Endodermal cell (in vitro differentiated cells): Measurements from ENCODE around the gene USP54. TPM values are rescaled to one million over a fixed set of nuclear protein-coding genes. Genes with fewer than 3 reads are reported as not detected.
A peak's percentile ranks its signal among the peaks of the same experiment; 100 is the strongest.

ENCODE experiments used
- DNase-seq: peaks from one replicate; pipeline ENCODE4 v3.0.0-alpha.2; 2017
- H3K27ac ChIP-seq: 2 replicates; pipeline ENCODE4 v1.5.1; 2013; ENCODE audit warnings: mild to moderate bottlenecking, low read depth, low read length, moderate library complexity
- H3K27me3 ChIP-seq: 2 replicates; pipeline ENCODE4 v1.6.1; 2013; ENCODE audit warnings: mild to moderate bottlenecking, low read length, moderate library complexity; ENCODE audit not compliant: insufficient read depth, control insufficient read depth, poor library complexity, severe bottlenecking
- H3K36me3 ChIP-seq: 2 replicates; pipeline ENCODE4 v1.7.0; 2013; ENCODE audit warnings: mild to moderate bottlenecking, low read length, moderate library complexity; ENCODE audit not compliant: control insufficient read depth, insufficient read depth
- H3K4me1 ChIP-seq: one replicate; pipeline ENCODE4 v1.7.0; 2013; ENCODE audit warnings: low read length; ENCODE audit not compliant: control insufficient read depth, insufficient read depth
- H3K4me3 ChIP-seq: 2 replicates; pipeline ENCODE4 v1.5.1; 2013; ENCODE audit warnings: mild to moderate bottlenecking, low read length, moderate library complexity
- H3K9ac ChIP-seq: 2 replicates; pipeline ENCODE4 v1.6.1; 2013; ENCODE audit warnings: mild to moderate bottlenecking, low read length, moderate library complexity; ENCODE audit not compliant: poor library complexity, severe bottlenecking; ENCODE audit errors: extremely low read depth
- H3K9me3 ChIP-seq: 2 replicates; pipeline ENCODE4 v1.6.1; 2013; ENCODE audit warnings: mild to moderate bottlenecking, low read length, moderate library complexity; ENCODE audit not compliant: control insufficient read depth
- H3K27ac Mint-ChIP-seq: 2 replicates; pipeline ENCODE4 v1.8.0; 2020; ENCODE audit warnings: mixed read lengths
- H3K27me3 Mint-ChIP-seq: 2 replicates; pipeline ENCODE4 v1.8.0; 2021; ENCODE audit warnings: mild to moderate bottlenecking, mixed read lengths; ENCODE audit not compliant: insufficient read depth
- H3K36me3 Mint-ChIP-seq: 2 replicates; pipeline ENCODE4 v1.8.0; 2020; ENCODE audit warnings: low read depth, mixed read lengths
- H3K4me1 Mint-ChIP-seq: 2 replicates; pipeline ENCODE4 v1.8.0; 2020; ENCODE audit warnings: mixed read lengths
- H3K4me3 Mint-ChIP-seq: 2 replicates; pipeline ENCODE4 v1.8.0; 2020; ENCODE audit warnings: mild to moderate bottlenecking, moderate library complexity, mixed read lengths
- H3K9me3 Mint-ChIP-seq: 2 replicates; pipeline ENCODE4 v1.8.0; 2020; ENCODE audit warnings: mild to moderate bottlenecking, mixed read lengths
- WGBS, 2 experiments: methylation state at CpG; one replicate each; pipeline versions ENCODE4 v1.1.5 to v1.1.7; 2013; ENCODE audit warnings: missing lambda C conversion rate in 2 of 2, mixed read lengths in 1 of 2; ENCODE audit not compliant: insufficient coverage in 1 of 2, insufficient read length in 1 of 2; 5-methylcytosine and 5-hydroxymethylcytosine counted together
- total RNA-seq, 2 donors: library from RNA; stranded (reverse); fragmentation: NEBNext Ultra II Directional in 1 of 2; extraction: Animal tissue kit (Norgen Biotek cat#: 25700) in 1 of 2; gene quantifications; 2 replicates in 1 of 2; 3 replicates in 1 of 2; pipeline ENCODE4 v1.2.1, GENCODE V29; 2021
- TF ChIP-seq, protein P1 (sequence below): fragments of 200-600 bp; sonication (generic); conservative IDR thresholded peaks from 2 replicates; pipeline ENCODE4 v1.5.0; 2021; ENCODE audit warnings: antibody characterized with exemption, mild to moderate bottlenecking

USP54 gene
- total RNA-seq, 2 donors from 2014 or later: 89.5 to 110 TPM

DNA sequence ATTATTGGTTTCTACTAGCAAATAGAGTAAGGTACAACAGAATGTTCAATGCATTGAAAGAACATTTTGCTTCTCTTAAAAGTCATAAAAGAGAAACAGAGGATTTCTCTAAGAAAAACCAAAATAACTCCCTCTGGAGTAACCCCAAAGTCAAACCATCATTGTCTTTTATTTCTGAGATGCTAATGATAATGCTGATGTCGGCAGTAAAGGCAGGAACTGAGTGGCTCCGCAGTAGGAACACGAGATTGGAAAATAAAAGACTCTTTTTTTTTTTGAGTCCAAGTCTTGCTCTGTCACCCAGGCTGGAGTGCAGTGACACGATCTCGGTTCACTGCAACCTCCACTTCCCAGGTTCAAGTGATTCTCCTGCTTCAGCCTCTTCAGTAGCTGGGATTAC is 2.7 kb upstream of the USP54 start:
- Mint-ChIP-seq H3K9me3 (no peaks in the 10 kb centered on the region), H3K4me3 (no peak overlapping the region), H3K4me1 (peaks cover 36% of the 10 kb centered on the region), H3K27me3 (no peaks in the 10 kb centered on the region), H3K36me3 (peaks cover 11% of the 10 kb centered on the region), H3K27ac (no peak overlapping the region)
- Histone ChIP-seq H3K4me3 (no peak overlapping the region), H3K9ac (no peak overlapping the region), H3K27ac (no peak overlapping the region), H3K36me3 (no peaks in the 10 kb centered on the region), H3K4me1 (peaks cover 2% of the 10 kb centered on the region), H3K27me3 (no peaks in the 10 kb centered on the region), H3K9me3 (no peaks in the 10 kb centered on the region)
- TF ChIP-seq, protein P1, sequence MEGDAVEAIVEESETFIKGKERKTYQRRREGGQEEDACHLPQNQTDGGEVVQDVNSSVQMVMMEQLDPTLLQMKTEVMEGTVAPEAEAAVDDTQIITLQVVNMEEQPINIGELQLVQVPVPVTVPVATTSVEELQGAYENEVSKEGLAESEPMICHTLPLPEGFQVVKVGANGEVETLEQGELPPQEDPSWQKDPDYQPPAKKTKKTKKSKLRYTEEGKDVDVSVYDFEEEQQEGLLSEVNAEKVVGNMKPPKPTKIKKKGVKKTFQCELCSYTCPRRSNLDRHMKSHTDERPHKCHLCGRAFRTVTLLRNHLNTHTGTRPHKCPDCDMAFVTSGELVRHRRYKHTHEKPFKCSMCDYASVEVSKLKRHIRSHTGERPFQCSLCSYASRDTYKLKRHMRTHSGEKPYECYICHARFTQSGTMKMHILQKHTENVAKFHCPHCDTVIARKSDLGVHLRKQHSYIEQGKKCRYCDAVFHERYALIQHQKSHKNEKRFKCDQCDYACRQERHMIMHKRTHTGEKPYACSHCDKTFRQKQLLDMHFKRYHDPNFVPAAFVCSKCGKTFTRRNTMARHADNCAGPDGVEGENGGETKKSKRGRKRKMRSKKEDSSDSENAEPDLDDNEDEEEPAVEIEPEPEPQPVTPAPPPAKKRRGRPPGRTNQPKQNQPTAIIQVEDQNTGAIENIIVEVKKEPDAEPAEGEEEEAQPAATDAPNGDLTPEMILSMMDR: no peak
- DNase-seq: no peak
- WGBS, 2 experiments: 89% methylated on average over 5 of the region's 5 CpGs

DNA sequence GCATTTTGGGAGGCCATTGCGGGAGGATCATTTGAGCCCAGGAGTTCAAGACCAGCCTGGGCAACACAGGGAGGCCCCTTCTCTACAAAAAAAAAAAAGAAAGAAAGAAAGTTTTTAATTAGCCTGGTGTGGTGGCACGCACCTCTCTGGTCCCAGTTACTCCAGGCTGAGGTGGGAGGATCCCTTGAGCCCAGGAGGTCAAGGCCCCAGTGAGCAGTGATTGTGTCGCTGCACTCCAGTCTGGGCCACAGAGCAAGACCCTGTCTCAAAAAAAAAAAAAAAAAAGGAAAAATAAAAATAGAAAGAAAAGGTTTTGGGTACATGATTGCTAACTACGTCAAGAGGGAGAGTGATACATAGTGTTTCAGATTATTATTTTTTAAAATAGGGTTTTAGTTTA is 2.0 kb upstream of the USP54 start:
- Mint-ChIP-seq H3K4me1 (peaks cover 40% of the 10 kb centered on the region), H3K27me3 (no peaks in the 10 kb centered on the region), H3K9me3 (no peaks in the 10 kb centered on the region), H3K4me3 (no peak overlapping the region), H3K27ac (peak overlapping the region; percentile 99), H3K36me3 (peaks cover 8% of the 10 kb centered on the region)
- 90 to 93% methylated on average over 2 to 4 of the region's 4 CpGs for whole genome bisulfite sequencing, 2 experiments
- peaks cover 2% of the 10 kb centered on the region for H3K4me1 ChIP-seq
- no peaks in the 10 kb centered on the region for H3K27me3 ChIP-seq
- no peaks in the 10 kb centered on the region for H3K36me3 ChIP-seq
- TF ChIP-seq, protein P1: no peak
- H3K4me3 ChIP-seq: no peak overlapping the region
- no peak for DNase-seq
- no peak overlapping the region for H3K27ac ChIP-seq
- H3K9ac ChIP-seq: no peak overlapping the region
- H3K9me3 ChIP-seq: no peaks in the 10 kb centered on the region

DNA sequence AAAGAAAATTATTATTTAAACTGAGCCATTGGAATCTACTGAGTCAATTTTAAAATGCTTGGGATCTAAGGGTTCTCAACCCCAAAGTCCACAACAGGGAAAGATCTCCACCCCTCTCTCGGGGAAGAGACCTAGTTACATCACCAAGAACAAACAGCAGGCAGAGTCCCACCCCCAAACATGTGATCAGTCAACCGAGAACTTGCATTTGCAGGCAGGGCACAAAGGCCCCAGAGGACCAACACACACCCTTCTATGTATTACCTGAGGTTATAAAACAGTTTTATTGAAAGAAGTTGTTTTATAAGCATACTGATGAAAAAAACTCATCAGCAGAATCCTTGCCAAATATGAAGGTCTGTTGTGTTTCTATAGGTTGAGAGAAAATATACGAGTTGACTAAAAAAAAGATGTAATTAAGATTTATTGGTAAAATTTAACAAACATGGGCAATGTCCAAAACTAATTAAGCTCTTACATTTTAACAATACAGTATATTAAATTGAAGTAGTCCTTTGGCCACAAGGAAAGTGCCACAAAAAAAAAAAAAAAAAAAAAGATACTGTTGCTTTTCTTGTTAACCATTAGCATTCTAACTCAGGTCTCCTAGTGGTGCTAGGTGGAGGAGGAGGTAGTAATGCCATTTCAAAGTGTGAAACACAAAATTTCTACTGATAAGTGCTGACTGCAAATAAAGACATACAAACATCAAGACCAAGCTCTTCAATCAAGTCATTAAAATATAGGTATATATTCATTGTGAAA is 975 bp upstream of the USP54 start:
- H3K27me3 ChIP-seq: no peaks in the 10 kb centered on the region
- peaks cover 7% of the 10 kb centered on the region for H3K36me3 Mint-ChIP-seq
- peaks cover 2% of the 10 kb centered on the region for H3K4me1 ChIP-seq
- no peaks in the 10 kb centered on the region for H3K9me3 Mint-ChIP-seq
- no peaks in the 10 kb centered on the region for H3K36me3 ChIP-seq
- peaks cover 40% of the 10 kb centered on the region for H3K4me1 Mint-ChIP-seq
- H3K27me3 Mint-ChIP-seq: no peaks in the 10 kb centered on the region
- WGBS, 2 experiments: 0% methylated on average over 2 of the region's 3 CpGs; no CpG with 5 or more reads in 1 of the 2 experiments
- peak overlapping the region; percentile 99 for H3K27ac Mint-ChIP-seq
- no peaks in the 10 kb centered on the region for H3K9me3 ChIP-seq
- peak overlapping the region; percentile 92 for H3K27ac ChIP-seq
- peak overlapping the region; percentile 51 for H3K4me3 Mint-ChIP-seq
- DNase-seq: peak; percentile 93
- peak overlapping the region; percentile 94 for H3K9ac ChIP-seq
- H3K4me3 ChIP-seq: peak overlapping the region; percentile 83
- TF ChIP-seq, protein P1: peak; percentile 65
